HG02938 (cell line): ENCODE data around the gene PIH1D1.
"Not testable (repeated sequence)": the region's sequence is repeated elsewhere in the genome, so short reads cannot be mapped to it uniquely, and the experiment has no call there.

Experiments
- ATAC-seq: cut with Tn5 transposase; IDR thresholded peaks from one replicate; pipeline ENCODE4 v1.9.1; 2021; ENCODE audit warnings: mild to moderate bottlenecking, moderate library complexity; ENCODE audit not compliant: unreplicated experiment

Gene PIH1D1

GRCh38 chr19:49458567-49458903 is 6.9 kb upstream of the PIH1D1 start:
- no peak for ATAC-seq

- no peak for ATAC-seq
Measured at GRCh38 chr19:49456326-49456725, 4.7 kb upstream of the PIH1D1 start.

DNA sequence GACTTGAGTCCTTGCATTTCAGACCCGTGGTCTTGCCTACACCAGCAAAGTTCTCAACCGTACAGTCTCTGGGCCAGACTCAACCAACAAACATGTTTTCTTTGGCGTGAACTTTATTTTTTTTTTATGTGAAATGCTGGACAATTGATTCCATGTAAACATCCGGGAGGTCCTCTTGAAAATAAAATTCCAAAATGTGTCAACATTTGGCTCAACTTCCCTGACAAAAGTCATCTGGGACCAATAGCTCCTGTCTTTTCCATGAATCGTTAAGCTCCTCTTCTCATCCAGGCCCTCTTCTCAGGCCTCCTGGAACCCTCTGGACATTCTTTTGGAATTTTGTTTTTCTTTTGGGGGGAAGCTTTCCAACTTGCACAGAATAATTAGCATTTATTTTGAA is 4.2 kb upstream of the PIH1D1 start:
- ATAC-seq = no peak

DNA sequence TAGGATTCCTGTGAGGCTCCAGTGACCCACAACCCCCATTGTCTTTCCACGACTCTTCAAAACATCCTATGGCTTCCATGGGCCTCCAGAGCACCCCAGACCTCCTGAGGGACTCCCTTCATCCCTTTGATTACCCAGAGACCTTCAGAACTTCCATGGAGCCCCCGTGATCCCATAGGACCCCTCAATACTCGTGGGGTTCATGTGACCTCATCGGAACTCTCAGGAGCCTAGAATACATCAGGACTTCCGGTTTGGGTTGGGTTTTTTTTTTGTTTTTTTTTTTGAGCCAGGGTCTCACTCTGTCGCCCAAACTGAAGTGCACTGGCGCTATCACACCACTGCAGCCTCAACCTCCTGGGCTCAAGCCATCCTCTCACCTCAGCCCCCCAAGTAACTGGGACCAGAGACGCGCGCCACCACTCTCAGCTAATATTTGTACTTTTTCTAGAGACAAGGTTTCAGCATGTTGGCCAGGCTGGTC is 2.2 kb upstream of the PIH1D1 start:
- ATAC-seq = no peak

DNA sequence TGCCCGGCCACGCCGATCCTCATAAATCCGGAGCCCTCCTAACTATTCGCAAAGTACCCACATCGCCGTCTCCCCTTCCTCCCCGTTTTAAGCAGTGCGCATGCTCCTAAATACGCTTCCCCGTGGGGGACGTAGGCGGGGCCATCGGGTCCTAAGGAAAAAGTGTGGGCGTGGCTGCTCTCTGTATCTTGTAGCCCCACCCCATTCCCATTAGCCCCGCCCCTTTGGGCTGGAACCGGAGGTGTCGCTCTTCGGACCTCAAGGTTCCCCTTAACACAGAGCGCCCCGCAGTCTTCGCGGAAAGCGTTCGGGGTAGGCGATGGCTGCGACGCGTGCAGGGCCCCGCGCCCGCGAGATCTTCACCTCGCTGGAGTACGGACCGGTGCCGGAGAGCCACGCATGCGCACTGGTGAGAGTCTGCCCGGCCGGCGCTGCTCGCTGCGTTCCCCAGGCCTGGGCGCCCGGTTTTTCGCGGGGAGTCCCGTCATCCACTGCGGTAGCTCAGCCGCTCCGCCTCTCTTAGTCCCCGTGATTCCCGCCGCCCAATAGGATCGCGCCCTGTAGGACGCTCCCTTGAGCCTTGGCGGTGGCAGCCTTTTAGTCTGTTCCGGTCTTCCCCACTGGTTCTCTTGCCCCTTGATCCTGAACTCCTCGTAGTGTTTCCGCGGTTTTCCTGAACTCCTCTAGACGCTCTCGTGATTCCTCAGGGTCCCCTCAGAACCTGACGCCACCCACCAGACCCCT is 1.6 kb upstream of the PIH1D1 start, which contains the start of gene ALDH16A1:
Gene ALDH16A1, plus strand, starts transcription at position 213 of the 744 bp plus-strand sequence. Its CDS starts 107 bp downstream, at position 320.
- ATAC-seq = peak; percentile 83

- ATAC-seq = no peak
Measured at GRCh38 chr19:49450405-49450804, 1.2 kb downstream of the PIH1D1 start.

DNA sequence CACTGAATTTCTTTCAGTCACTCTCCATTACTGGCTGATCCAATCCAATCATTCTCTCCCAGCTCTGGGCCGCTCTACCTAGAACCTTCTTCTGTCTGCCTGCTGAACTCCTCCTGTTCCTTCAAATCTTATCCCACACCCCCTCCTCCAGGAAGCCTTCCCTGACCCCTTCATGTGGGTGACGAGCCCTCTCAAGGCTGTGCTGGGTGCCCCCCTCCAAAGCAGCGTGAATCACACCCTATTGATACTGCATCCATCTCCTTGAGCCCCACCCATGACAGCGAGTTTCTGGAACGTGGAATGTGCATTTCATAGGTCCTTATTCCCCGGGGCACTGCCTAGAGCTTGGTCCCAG is 3.2 kb downstream of the PIH1D1 start:
- no peak for ATAC-seq

DNA sequence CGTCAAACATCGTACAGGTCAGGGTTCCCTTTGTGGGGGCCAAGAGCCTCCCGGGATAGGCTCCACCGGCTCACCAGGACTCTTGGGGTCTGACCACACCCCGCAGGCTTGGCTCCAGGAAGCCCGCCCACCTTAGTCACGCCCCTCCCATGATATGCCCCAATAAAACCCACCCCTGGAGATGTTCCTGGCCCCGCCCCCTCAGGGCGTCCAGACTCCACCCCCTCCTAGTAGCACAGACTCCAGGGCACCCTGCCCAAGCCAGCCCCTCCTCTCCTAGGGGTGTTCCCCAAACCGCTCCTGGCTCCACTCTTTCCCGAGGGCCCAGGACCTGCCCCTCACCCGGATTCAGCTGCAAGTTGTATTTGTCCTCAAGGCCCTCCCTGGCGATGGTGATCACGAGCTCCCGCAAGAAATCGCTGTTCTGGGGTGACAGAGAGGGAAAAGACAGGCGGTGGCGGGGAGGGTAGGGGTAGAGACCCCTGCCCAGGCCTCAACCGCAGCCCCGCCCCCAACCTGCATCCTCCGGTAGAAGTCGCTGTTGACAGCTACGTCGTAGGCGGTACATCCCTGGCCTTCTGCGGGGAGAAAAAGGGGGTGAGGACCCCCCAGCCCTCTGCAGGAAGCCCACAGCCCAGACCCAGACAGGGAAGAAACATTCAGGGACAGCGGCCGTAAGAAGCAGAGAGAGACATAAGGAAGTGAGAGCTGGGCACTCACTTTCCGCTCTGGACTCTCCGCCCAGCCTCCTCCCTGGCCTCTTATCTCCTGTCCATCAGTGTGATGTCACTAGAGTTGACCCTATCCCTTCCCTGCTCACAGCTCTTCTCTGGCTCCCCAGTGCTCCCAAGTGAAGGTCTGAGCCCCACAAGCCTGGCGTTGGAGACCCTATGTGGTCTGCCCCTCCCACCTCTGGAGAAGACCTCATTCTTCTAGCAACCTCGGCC is 3.9 kb downstream of the PIH1D1 start:
- ATAC-seq = no peak

DNA sequence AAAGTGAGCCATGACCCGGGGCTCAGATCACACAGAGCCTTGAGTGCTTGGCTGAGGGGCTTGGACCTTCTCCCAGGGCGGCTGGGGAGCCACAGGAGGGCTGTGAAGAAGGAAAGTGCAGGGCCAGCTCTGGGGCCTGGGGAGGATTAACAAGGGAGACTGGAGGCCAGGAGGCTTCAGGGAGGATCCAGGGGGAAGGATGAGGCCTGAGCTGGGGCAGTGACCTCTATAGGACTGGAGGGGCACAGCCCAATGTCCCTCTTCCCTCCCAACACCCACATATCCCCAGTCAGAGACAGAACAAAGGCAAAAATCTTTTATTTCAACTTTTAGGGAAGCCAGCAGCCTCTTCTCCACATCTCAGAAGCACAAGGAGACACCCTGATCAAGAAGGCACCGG is 5.6 kb downstream of the PIH1D1 start:
- ATAC-seq = no peak

DNA sequence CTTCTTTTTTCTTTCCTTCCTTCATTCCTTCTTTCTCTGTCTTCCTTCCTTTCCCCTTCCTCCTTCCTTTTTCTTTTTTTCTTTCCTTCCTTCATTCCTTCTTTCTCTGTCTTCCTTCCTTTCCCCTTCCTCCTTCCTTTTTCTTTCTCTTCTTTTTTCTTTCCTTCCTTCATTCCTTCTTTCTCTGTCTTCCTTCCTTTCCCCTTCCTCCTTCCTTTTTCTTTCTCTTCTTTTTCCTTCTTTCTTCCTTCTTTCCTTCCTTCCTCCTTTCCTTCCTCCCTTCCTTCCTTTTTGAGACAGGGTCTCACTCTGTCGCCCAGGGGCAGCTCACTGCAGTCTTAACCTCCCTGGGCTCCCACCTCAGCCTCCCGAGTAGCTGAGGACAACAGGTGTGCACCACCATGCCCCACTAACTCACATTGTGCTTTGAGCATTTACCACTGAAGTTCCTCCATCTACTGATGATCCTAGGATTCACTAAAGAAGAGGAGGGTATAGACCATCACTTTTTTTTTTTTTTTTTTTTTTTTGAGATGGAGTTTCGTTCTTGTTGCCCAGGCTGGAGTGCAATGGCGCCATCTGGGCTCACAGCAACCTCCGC is 7.4 kb downstream of the PIH1D1 start:
- ATAC-seq = not testable (repeated sequence)

GRCh38 chr19:49443366-49444099 is 8.1 kb downstream of the PIH1D1 start:
- ATAC-seq = peak; percentile 80

DNA sequence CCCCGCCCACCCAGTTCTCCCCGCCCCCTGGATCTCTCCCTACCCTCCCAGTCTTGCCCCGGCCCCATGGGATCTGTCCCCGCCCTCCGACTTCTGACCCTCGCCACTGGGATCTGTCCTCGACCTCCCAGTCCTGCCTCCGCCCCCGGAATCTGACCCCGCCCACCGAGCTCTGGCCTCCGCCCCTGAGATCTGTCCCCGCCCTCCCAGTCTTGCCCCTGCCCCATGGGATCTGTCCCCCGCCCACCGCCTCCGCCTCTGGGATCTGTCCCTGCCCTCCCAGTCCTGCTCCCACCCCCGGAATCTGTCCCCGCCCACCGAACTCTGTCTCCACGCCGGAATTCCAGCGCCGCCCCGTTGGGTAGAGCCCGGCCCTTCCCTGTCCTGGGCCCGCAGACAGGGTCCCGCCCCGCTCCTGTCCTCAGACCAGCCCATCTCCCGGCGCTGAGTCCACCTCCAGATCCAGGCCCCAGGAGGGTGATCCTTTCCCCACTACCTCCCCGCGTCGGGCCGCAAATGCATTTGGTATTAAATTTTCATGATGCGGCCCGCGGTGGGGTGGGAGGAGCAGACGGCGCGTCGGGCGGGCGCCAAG is 8.7 kb downstream of the PIH1D1 start:
- ATAC-seq = peak; percentile 6

GRCh38 chr19:49442354-49442753 is 9.3 kb downstream of the PIH1D1 start:
- ATAC-seq = no peak

DNA sequence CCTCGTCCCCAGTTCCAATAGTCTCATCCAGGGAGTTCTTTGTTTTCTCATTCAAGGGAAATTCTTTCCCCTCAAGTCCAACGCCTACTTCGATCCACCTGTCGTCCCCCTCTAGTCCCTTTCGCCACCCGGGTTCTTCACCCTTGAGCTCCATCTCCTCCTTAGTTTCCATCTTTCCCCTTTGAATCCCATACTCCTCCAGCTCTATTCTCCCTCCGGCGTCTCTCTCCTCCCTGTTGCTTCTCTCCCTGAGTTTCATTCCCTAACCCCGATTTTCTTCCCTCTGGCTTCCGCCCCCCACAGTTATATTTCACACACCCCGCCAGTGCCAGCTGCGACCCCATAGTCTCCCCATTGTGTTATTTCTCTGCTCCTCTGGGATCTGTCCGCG is 9.7 kb downstream of the PIH1D1 start:
- no peak for ATAC-seq

DNA sequence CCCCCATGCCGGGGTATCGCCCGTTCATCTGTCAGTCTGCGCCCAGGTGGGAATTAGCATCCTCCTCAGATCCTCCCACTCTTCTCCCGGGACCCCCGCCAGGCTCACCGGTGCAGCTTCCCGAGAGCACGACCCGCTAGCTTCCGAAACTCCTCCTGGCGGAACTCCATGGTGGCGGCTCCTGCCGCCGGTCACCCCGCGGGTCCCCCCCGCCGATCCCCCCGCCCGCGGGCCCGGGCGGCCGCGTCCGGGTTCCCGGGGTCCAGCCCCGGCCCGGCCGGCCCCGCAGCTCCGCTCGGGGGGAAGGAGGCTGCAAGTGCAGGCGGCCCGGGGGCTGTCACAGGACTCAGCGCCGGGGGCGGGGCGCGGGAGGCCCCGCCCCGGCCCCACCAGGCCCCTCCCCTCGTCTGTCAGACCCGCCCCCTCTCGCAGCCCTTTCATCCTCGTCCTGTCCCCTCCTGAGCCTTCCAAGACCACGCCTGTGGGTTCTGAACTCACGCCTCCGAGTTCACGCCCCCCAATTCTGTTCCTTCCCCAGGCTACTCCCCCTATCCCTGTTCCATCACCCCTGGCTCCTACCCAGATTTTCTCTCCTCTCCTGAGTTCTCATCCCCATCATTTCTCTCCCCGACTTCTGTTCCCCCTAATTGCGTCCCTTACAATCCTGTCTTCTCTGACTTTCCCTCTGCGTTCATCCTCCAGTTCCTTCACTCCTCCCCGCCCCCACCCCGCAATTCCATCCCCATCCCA is 10.2 kb downstream of the PIH1D1 start, which contains the start of gene SLC17A7:
Gene SLC17A7, minus strand, starts transcription at position 318 of the 750 bp plus-strand sequence. Its CDS starts 148 bp downstream, at position 170.
- ATAC-seq = no peak

- no peak for ATAC-seq
Measured at GRCh38 chr19:49440439-49441209, 11.0 kb downstream of the PIH1D1 start.

GRCh38 chr19:49439836-49440235 is 11.8 kb downstream of the PIH1D1 start:
- ATAC-seq = no peak

GRCh38 chr19:49438261-49438660 is 13.4 kb downstream of the PIH1D1 start:
- ATAC-seq = no peak

DNA sequence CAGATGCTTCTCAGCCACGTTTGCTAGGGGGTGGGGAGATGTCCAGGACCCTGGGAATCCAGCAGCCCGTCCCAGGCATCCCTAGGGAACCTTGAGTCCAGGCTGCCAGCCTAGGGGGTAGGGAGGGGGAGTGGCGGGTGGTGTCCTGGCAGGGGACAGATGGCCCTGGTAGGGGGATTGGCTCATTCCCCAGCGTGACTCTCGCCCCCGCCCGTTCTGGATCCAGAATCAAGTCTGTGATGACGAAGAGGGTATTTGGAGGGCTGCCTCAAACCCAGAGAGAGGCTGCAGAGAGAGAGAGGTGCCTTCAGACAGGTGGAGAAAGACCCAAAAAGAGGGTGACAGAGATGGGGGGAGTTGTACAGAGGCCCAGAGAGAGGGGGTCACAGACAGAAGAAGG is 14.4 kb downstream of the PIH1D1 start:
- ATAC-seq = no peak
